NCI-H2196 treated with DMSO at 0.1 percent for 48 hours (cell line): ENCODE results near the gene BRPF1.

Experiments
- DNase-seq: peaks from one replicate; lab custom pipeline; 2025; ENCODE audit not compliant: unreplicated experiment; lab: John Stamatoyannopoulos, UW

The BRPF1 gene, protein sequence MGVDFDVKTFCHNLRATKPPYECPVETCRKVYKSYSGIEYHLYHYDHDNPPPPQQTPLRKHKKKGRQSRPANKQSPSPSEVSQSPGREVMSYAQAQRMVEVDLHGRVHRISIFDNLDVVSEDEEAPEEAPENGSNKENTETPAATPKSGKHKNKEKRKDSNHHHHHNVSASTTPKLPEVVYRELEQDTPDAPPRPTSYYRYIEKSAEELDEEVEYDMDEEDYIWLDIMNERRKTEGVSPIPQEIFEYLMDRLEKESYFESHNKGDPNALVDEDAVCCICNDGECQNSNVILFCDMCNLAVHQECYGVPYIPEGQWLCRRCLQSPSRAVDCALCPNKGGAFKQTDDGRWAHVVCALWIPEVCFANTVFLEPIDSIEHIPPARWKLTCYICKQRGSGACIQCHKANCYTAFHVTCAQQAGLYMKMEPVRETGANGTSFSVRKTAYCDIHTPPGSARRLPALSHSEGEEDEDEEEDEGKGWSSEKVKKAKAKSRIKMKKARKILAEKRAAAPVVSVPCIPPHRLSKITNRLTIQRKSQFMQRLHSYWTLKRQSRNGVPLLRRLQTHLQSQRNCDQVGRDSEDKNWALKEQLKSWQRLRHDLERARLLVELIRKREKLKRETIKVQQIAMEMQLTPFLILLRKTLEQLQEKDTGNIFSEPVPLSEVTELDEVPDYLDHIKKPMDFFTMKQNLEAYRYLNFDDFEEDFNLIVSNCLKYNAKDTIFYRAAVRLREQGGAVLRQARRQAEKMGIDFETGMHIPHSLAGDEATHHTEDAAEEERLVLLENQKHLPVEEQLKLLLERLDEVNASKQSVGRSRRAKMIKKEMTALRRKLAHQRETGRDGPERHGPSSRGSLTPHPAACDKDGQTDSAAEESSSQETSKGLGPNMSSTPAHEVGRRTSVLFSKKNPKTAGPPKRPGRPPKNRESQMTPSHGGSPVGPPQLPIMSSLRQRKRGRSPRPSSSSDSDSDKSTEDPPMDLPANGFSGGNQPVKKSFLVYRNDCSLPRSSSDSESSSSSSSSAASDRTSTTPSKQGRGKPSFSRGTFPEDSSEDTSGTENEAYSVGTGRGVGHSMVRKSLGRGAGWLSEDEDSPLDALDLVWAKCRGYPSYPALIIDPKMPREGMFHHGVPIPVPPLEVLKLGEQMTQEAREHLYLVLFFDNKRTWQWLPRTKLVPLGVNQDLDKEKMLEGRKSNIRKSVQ (N-terminal part only)

DNA sequence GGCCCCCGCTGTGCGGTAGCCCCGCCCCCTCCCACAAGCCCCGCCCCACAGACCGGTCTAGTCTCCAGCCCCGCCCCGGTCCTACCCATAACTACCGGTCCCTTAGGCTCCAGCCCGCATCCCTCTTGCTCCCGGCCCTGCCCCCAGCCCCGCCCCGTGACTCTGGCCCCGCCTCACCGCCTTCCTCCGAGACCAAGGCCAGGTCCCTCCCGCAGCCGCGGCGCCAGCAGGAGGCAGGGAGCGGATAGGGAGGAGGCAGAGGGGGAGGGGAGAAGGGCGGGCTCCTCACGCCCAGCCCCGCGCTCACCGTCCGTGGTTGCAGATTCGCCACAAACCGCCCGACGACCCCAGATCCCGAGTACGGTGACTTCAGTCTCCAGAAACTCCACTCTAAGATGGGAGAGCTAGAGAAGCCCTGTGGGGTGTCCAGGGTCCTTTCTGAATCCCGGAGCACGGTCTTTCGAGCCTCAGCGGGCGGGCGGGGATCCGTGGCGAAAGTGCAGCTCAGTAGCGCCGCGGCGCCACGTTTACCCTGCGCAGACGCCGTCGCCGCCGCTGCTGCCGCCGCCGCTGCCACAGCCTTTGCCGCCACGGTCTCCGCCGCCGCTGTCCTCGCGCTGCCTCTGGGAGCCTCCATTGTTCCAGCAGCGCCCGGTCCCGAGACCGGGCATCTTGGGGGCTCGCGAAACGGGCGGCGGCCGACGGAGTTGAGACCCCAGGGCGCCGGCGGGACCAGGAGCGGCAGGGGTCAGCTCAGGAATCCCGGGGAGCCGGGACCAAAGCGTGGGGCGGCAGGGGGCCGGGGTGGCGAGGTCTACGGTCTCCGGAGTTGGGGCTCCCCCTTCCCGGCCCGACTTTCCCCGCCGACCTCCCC lies at the start of gene BRPF1:
Gene BRPF1 (plus strand): TSS at position 530 of the 874 bp plus-strand sequence. CDS start 2,406 bp downstream, outside the sequence.
- DNase-seq: peak; percentile 71

DNA sequence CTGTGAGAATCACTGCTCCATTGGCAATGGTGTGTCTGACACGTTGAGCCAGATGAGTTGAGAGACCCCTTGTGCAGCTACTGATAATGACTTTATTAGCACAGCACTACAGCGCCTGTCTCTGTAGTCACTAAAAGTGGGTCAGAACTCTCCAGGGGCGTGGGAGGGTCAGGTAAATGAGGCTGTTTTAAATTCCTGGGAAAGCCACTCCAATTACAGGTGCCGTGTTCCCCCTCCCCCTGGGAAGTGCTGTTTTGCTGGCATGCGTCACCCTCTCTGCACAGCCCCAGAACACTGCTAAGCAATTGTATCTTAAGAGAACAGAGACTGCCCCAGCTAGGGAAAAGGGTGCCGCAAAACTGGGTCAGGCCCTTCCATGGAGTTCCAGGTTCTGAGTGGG lies 49.4 kb upstream of the BRPF1 start:
- DNase-seq: no peak

DNA sequence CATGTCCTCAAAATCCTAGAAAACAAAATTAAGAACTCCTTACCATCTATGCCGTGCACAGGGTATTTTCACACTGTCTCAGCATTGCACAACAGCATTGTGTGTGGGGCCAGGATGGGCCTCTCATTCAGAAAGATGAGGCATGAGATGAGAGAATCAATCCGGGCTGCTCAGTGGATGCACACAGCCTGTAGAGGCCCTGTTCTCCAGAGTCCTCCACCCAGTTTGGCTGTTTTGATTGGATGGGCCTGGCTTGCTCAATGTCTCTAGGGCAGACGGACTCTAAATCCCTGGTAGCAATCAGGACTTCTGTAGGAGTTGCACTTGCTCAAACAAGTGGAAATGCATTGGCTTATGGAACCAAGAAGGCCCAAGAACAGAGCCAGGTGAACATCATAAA lies 48.1 kb upstream of the BRPF1 start:
- no peak for DNase-seq

DNA sequence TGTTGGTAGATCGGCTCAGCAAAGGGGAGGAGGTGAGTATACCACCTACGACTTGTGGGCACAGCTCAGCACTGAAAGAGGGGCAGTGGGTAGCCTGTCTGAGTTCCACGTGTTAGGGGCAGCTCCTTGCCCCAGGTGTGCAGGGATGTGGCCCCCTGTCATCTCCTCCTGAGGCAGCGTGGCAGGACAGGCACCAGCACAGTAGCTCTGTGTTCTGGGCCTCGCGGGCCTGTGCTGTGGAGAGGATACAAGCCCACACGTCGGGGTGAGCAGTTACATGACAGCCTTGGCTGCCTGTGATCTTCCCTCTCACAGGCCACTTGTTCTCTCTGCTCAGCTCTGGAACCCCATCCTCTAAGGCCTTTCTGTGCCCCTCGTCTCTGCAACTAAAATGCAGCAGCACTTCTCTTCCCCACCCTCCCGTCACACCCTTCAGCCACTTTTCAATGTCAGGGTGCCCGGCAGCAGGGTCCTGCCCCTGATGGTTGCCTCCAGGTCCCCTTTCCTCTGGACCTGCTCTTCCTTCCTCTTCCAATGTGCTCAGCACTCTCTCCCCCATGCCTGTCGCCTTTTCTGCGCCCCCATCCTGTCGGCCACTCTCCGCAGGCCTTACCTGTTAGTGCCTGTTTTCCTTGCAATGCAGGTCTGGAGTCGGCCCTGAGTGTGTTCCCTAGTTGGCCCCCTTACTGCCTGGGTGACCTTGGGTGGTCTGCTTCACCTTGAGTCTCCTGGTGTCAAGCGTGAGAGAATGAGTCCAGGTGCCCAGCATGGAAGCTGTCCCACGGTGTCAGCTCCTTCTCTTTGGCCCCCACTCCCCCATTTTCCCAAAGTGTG lies 46.1 kb upstream of the BRPF1 start:
- DNase-seq: no peak

DNA sequence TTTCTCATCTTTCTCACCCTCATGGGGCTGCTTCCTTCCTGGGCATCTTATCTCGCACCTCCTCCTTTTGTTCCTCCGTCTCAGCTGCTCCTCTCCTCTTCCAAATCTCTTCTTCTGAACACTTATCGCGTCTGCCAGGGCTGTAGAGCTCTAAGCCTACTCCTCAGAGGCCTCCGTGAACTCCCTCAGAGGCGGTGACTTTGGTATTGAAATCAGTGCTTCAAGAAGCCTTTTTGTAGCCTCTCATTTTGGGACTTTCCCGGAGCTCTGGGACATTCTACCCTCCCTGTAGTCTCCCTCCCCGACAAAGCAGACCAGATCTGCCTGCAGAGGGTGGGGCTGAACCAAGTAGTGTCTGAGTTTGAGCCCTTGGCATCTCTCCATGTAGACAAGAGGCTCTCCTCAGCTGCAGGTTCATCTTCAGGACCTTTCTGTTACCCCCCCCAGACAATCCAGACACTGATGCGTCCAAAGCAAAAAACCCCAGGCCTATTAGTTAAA lies 45.4 kb upstream of the BRPF1 start:
- DNase-seq: no peak

DNA sequence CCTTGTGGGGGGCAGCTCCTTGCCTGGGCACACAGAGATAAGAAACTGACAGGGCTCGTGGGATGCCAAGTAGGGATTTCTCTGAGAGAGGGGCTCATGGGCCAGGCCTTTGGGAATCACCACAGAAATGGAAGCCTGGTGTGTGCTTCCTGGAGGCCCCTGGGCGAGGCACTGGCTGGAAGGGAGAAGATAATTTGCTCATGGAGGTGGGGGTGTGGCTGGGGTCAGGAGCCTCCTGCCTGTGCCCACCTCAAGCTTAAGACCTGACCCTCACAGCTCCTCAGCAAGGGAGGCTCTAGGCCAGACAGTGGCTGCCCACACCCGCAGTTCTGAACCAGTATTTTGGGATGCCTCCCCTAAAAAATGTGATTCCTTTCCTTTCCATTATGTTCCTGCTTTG lies 44.8 kb upstream of the BRPF1 start:
- no peak for DNase-seq

DNA sequence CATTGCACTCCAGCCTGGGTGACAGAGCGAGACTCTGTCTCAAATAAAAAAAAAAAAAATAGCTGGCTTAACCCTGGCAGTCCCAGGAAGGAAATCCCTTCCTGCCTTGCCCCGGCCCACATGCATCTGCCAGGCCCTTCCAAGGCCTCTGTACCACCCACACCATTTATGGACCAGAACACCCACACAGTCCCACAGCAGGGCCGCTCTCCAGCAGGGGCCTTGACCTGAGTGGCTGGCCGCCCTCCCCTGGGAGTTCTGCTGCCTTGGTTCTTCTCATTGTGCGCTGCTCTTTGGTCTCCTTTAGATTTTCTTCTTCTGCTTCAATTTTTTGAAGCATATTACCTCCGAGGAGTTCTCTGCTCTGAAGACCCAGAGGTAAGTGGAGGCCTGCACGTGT lies 44.0 kb upstream of the BRPF1 start:
- DNase-seq: no peak

DNA sequence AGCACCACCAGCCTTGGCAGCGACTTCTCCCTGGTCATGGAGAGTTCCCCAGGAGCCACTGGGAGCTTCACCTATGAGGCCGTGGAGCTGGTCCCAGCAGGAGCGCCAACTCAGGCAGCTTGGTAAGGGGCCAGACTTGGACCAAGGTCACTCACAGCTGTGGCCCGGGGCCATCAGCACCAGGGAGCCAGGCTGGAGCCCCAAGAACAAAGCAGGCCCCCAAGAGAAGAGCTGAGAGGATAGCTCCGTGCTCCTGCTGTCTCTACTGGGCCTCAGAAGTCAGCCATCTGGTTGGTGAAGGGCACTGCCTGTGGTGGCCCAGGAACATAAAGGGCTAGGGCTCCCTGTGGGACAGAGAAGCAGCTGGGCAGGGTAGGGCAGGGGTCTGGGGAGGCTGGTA lies 42.6 kb upstream of the BRPF1 start:
- no peak for DNase-seq

DNA sequence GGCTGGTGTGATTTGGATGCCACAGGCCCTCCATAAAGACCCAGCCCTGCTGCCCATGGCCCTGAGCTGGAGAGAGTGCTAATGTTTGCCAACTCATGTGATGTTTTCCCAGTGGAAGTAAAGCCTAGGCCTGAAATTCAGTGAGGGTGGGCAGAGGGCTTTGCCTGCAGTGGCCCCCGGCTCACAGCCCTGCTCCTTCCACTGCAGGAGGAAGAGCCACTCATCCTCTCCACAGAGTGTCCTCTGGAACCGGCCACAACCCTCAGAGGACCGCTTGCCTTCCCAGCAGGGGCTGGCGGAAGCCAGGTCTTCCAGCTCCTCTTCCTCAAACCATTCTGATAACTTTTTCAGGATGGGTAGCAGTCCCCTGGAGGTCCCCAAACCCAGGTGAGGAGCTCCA lies 41.8 kb upstream of the BRPF1 start:
- DNase-seq: no peak

DNA sequence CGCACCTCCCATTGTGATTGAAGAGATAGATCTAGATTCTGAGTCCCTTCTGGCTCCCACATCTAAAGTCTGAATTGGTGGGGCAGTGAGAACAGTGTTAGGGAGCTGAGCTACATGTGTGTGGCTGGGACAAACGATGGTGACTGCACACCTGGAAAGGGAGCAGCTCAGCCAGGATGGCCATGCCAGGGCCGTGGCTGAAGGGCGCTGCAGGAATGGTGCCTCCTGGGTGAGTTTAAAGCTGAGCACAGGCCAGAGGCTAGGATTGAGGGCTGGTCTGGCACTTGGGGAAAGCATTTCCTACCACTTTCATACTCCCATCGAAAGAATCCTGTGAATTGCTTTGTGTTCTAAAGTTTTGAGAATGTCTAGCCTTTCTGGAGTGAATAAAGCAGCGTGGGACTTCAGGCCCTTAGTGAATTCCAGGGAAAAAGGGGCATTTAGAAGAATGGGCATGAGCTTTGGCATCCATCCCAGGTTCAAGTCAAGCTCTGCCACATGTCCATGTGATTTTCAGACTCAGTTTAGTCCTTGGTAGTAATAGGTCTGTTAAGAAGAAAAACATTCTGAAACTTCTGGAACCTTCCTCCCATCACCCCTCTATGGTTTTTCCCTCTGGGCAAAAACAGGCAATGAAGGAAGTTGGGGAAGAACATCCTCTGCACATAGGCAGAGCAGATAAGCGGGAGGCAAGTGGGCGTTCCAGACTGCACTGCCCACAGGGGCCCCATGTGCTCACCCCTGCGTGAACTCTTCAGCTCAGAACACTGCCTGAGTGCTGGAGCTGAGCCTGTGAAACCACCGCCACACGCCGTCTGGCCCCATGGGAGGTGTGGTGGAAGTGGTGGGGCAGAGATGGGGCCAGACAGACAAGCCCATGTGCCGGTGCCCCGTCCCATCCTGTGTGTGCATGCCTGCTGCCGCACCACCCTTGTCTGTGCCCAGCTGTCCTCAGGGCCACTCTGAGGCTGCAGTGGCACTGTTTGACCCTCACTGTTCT lies 40.8 kb upstream of the BRPF1 start:
- DNase-seq: no peak

DNA sequence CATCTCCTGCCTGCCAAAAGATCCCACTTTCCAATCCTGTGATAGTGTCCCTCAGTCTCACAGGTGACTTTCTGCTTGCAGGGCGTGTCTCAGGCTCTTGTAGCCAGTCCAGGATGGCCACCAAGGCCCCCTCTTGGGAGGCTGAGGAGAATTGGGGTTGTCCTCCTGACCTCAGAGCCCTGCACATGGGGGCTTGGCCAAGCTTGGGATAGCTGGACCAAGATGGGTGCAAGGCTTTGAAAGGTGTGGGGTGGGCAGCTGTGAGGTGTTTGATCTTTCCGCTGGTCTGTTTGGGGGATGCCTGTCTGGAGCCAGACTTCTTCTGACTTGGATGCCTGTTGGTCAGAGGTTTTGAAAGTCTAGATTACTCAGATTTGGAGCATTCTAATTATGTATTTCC lies 39.9 kb upstream of the BRPF1 start:
- DNase-seq: no peak

DNA sequence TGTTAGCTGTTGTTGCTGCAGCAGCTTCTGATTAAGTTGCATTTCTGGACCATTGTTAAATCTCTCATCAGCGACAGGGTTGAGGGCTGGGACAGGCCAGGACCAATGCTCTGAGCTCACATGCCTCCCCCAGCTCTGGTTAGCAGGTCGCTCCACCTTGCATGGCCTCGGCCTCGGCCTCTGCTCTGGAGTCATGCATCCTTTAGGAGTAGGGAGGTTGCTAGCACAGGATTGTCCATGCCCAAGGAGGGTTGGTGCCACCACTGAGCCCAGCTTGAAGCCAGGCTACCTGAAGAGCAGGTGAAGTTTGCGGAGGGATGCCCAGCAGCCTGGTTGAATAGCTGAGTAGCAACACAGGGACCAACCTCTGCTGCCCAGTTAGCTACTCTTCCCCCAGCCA lies 39.1 kb upstream of the BRPF1 start:
- no peak for DNase-seq

DNA sequence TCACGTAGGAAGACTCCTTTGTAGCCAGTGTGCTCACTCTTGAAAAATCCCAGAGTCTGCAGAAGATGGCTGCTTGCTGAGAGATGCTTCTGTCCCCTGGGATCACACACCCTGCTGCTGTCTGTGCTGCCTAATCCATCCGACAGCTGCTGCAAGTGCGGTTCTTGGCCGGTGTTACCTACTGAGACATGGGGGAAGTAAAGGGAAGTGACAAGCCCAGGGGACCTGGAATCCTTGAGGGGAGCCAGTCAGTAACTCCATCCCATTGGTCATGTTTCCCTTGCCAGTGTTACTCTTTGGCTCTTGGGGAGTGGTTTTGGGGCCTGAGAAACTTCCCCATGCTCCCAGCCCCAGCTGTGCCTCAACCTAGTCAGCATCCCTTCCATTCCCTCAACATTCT lies 36.2 kb upstream of the BRPF1 start:
- DNase-seq: no peak

DNA sequence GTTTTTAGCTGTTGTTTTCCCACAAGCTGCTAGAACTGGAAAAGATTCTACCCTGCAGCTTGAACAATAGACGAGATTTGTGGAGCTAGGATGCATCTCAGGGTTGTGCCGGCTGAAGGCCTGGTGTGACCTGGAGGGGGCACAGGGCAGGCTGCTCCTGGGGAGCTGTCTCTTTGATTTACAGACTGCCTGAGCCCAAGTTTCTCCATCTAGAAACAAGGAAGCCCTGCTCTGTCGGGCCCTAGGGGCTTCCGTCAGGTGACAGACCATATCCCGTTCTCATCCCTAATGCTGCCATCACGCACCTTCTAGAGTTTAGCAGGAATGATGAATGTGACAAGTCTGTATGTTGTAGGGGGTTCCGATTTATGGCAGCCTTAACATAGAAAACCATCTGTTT lies 35.8 kb upstream of the BRPF1 start:
- no peak for DNase-seq

DNA sequence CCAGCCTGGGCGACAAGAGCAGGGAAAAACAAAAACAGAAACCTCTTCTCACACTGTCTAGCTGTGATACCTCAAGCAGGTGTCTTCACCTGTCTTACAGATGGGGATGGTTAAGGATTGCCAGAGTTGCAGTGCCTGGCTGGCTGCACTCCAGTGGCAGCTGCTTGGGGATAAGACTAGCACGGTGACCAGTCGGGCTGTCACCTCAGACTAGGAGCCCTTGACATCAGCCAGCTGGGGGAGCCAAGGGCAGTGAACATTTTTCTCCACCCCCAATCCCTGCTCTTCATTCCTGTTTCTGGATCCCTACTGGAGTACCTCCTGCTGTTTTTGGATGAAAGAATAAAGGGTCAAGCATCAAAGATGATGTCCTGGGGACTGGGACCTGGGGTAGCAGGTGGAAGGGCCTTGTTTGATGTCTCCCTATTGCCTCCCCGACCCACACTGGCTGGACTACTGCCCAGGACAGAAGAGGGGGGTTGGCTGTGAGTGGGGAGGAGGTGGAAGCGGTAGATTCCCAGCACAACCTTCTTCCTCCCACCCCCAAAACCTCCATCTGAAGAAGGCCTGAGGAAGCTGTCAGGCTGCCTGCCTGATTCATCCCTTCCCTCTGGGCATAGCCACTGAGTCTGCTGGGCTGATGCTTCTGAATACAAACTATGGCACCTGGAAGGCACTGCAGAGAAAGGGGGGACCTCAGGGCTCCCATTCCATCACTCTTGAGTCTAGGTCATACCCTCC lies 34.9 kb upstream of the BRPF1 start:
- DNase-seq: no peak

DNA sequence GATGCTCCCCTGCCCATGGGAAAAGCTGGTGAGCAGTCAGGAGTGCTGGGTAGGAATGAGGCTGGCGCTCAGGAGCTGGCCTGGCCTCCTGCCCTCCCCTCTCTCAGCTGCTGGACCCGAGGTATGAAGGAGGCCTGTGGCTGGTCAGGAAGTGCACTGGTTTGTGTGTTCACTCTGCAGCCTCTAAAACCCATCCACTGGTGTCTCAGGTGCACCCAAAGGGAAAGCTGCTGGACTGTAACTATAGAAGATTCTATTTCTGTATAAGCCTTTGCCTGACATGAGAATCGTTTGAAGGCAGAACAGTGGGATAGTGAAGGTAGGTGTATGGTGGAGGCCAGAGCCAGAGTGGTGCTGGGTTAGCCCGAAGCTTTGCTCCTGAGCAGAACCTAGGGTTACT lies 33.6 kb upstream of the BRPF1 start:
- no peak for DNase-seq

DNA sequence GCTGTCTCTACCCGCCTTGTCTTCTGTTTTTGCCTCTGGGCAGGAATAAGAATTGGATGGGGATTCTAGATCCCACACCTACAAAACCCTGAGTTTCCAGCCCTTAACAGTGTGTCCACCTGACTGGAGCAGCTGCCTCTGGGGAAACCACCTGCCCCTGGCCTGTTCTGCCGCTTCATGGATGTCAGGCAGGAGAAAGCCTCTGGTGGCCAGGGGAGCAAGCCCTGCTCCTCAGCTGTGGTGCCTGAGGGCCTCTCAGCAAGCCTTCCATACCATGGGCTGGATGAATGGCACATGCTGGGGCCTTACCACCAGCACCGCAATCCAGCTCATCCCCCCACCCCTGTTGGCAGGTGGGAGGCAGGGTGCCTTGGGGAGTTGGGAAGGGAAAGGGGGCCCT lies 33.2 kb upstream of the BRPF1 start:
- DNase-seq: no peak

DNA sequence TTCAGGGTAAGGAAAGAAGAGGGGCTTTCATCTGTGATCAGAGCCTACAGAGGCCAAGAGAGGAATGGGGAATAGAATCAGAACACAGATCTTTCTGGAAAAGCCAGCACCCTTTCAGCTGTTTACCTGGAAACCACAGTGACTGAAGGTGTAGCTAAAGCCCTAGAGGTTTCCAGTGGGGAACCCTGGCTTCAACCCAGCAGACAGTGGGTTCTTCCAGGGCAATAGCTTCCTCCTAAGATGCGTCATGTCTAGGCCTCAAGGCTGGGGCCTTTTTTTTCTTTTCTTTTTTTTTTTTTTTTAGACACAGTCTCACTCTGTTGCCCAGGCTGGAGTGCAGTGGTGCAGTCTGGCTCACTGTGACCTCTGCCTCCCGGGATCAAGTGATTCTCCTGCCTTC lies 31.0 kb upstream of the BRPF1 start:
- no peak for DNase-seq
